Keratinocyte (primary cell): ENCODE results near the gene PLBD2. TPM values are rescaled to one million over a fixed set of nuclear protein-coding genes. Genes with fewer than 3 reads are reported as not detected.

Experiments
- DNase-seq: peaks from one replicate; pipeline ENCODE4 v3.0.0-alpha.2; 2011; ENCODE audit warnings: low read depth, missing footprints, low spot score
- FAIRE-seq: peaks from 2 replicates; lab custom pipeline; 2011; peaks lifted over from hg19 to GRCh38; lab: Jason Lieb, UNC
- H2AFZ ChIP-seq: 2 replicates; pipeline ENCODE4 v1.6.0; 2012; ENCODE audit warnings: low read length, control low read depth, inconsistent platforms; ENCODE audit not compliant: control insufficient read depth
- H3K27ac ChIP-seq: 2 replicates; pipeline ENCODE4 v1.5.1; 2011; ENCODE audit warnings: low read length; ENCODE audit not compliant: control insufficient read depth, insufficient read depth
- H3K27me3 ChIP-seq: 3 replicates; pipeline ENCODE4 v1.6.0; 2011; ENCODE audit warnings: low read length; ENCODE audit not compliant: control insufficient read depth, insufficient read depth; ENCODE audit errors: extremely low read depth
- H3K36me3 ChIP-seq, 2 experiments: 2 replicates in 1 of 2; 3 replicates in 1 of 2; pipeline ENCODE4 v1.5.1; 2011; ENCODE audit warnings: low read length in 2 of 2, mild to moderate bottlenecking in 1 of 2; ENCODE audit not compliant: control insufficient read depth in 2 of 2, insufficient read depth in 2 of 2; ENCODE audit errors: extremely low read depth in 1 of 2
- H3K4me1 ChIP-seq: 3 replicates; pipeline ENCODE4 v1.5.1; 2011; ENCODE audit warnings: low read length; ENCODE audit not compliant: control insufficient read depth, insufficient read depth; ENCODE audit errors: extremely low read depth
- H3K4me2 ChIP-seq: 3 replicates; pipeline ENCODE4 v1.6.0; 2011; ENCODE audit warnings: low read depth, low read length; ENCODE audit not compliant: control insufficient read depth, insufficient read depth; ENCODE audit errors: extremely low read depth
- H3K4me3 ChIP-seq, 3 experiments: fragments of 200-600 bp in 1 of 3; sonication (generic) in 1 of 3; 2 replicates in 2 of 3; 3 replicates in 1 of 3; pipeline ENCODE4 v1.5.1; 2011 to 2016; ENCODE audit warnings: low read length in 3 of 3, mild to moderate bottlenecking in 3 of 3, control low read depth in 2 of 3, inconsistent platforms in 1 of 3, low read depth in 1 of 3, mixed read lengths in 1 of 3, mixed run types in 1 of 3, moderate library complexity in 1 of 3; ENCODE audit not compliant: control insufficient read depth in 2 of 3, insufficient read depth in 2 of 3; ENCODE audit errors: extremely low read depth in 1 of 3
- H3K79me2 ChIP-seq: 2 replicates; pipeline ENCODE4 v1.6.0; 2012; ENCODE audit warnings: low read length; ENCODE audit not compliant: control insufficient read depth, insufficient read depth
- H3K9ac ChIP-seq: 3 replicates; pipeline ENCODE4 v1.6.0; 2011; ENCODE audit warnings: low read length; ENCODE audit not compliant: control insufficient read depth, insufficient read depth; ENCODE audit errors: extremely low read depth
- H3K9me1 ChIP-seq: 3 replicates; pipeline ENCODE4 v1.6.0; 2011; ENCODE audit warnings: low read length; ENCODE audit not compliant: control insufficient read depth, insufficient read depth; ENCODE audit errors: extremely low read depth
- H3K9me3 ChIP-seq: 2 replicates; pipeline ENCODE4 v1.5.1; 2012; ENCODE audit warnings: low read depth, low read length; ENCODE audit not compliant: control insufficient read depth
- H4K20me1 ChIP-seq: 3 replicates; pipeline ENCODE4 v1.6.0; 2011; ENCODE audit warnings: low read length; ENCODE audit not compliant: control insufficient read depth, insufficient read depth; ENCODE audit errors: extremely low read depth
- EZH2 ChIP-seq: IDR thresholded peaks from one replicate; pipeline ENCODE4 v1.6.1; 2012; ENCODE audit warnings: inconsistent platforms, mild to moderate bottlenecking, low read length, moderate library complexity
- dilution Hi-C: fragments of 300-500 bp; cut with MboI; formaldehyde crosslinking; loops from one replicate; pipeline ENCODE4 v1.7.0; 2020; ENCODE audit warnings: low sequenced_read_pairs; ENCODE audit not compliant: extremely low pct_ligation_motif_present
- polyA plus RNA-seq, 5 experiments: library from polyadenylated mRNA; depleted of rRNA in 3 of 5; stranded (reverse) in 3 of 5; stranded (forward) in 1 of 5; unstranded in 1 of 5; fragments of >200 nt; gene quantifications; 1 replicate in 1 of 5; 2 replicates in 3 of 5; 3 replicates in 1 of 5; pipeline versions ENCODE4 v1.2.1 to v1.2.3, GENCODE V29; 2011 to 2012; ENCODE audit warnings: missing spikeins in 2 of 5, low read depth in 1 of 5, low replicate concordance in 1 of 5
- TF ChIP-seq, protein P1 (sequence below), 3 experiments: IDR thresholded peaks in 1 of 3; conservative IDR thresholded peaks in 1 of 3; optimal IDR thresholded peaks in 1 of 3; 2 replicates in 2 of 3; 3 replicates in 1 of 3; pipeline versions ENCODE3 to v1.5.1; 2011; ENCODE audit warnings: low read length in 3 of 3, mild to moderate bottlenecking in 3 of 3, moderate library complexity in 2 of 3, control low read depth in 1 of 3, inconsistent platforms in 1 of 3; ENCODE audit not compliant: insufficient read depth in 2 of 3; ENCODE audit errors: extremely low read depth in 1 of 3

PLBD2 gene
- polyA plus RNA-seq, 1 donor (not counting 4 experiments of a cell fraction or from before 2014, with no cell fraction given): 12.9 TPM

DNA sequence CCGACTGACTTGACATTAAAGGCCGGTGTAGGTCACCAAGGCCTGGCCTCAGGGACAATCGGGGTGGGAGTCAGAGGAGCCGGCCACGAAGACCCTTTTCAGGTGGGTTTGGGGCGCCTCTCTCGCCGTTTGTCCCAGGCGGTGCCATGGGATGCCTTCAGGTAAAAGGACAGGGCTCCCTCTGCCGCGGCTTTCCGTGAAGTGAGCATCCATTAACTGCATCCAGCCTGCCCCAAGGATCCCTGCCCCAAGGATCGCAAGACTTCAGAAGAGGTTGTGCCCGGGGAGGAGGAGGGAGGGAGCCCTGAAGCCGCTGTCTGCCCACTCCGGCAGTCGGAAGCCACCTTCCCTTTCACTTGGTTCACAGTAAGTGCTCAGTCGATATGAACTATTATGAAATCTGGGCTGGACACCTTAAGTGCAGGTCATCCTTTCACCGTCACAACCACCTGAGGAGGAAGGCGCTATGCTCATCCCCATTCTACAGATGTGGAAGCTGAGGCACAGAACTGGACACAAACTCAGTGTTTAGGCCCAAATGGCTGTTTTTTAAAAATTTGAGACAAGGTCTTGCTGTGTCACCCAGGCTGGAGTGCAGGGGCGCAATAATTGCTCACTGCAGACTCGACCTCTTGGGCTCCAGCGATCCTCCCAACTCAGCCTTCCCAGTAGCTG, 44.3 kb downstream of the PLBD2 start:
- no peaks in the 10 kb centered on the region for H3K27me3 ChIP-seq
- no peak overlapping the region for H3K9ac ChIP-seq
- dilution Hi-C loops: no loop called here
- no peaks in the 10 kb centered on the region for H4K20me1 ChIP-seq
- no peaks in the 10 kb centered on the region for H3K4me1 ChIP-seq
- H2AFZ ChIP-seq: no peak overlapping the region
- no peak overlapping the region for H3K4me2 ChIP-seq
- no peak overlapping the region for H3K27ac ChIP-seq
- H3K9me3 ChIP-seq: no peaks in the 10 kb centered on the region
- no peaks in the 10 kb centered on the region for H3K36me3 ChIP-seq
- H3K79me2 ChIP-seq: no peaks in the 10 kb centered on the region
- TF ChIP-seq, protein P1, sequence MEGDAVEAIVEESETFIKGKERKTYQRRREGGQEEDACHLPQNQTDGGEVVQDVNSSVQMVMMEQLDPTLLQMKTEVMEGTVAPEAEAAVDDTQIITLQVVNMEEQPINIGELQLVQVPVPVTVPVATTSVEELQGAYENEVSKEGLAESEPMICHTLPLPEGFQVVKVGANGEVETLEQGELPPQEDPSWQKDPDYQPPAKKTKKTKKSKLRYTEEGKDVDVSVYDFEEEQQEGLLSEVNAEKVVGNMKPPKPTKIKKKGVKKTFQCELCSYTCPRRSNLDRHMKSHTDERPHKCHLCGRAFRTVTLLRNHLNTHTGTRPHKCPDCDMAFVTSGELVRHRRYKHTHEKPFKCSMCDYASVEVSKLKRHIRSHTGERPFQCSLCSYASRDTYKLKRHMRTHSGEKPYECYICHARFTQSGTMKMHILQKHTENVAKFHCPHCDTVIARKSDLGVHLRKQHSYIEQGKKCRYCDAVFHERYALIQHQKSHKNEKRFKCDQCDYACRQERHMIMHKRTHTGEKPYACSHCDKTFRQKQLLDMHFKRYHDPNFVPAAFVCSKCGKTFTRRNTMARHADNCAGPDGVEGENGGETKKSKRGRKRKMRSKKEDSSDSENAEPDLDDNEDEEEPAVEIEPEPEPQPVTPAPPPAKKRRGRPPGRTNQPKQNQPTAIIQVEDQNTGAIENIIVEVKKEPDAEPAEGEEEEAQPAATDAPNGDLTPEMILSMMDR (optimal IDR thresholded peaks at IDR 0.05 in 1 of 3, IDR thresholded peaks at IDR 0.05 in 1 of 3, conservative IDR thresholded peaks at IDR 0.05 in 1 of 3; ENCODE audit: extremely low read depth in 1 of 3, insufficient read depth in 2 of 3, low read length in 3 of 3): no peak
- no peak for TF ChIP-seq EZH2
- DNase-seq (no peak), FAIRE-seq (no peak)
- no peak overlapping the region for H3K4me3 ChIP-seq
- H3K9me1 ChIP-seq: no peaks in the 10 kb centered on the region

DNA sequence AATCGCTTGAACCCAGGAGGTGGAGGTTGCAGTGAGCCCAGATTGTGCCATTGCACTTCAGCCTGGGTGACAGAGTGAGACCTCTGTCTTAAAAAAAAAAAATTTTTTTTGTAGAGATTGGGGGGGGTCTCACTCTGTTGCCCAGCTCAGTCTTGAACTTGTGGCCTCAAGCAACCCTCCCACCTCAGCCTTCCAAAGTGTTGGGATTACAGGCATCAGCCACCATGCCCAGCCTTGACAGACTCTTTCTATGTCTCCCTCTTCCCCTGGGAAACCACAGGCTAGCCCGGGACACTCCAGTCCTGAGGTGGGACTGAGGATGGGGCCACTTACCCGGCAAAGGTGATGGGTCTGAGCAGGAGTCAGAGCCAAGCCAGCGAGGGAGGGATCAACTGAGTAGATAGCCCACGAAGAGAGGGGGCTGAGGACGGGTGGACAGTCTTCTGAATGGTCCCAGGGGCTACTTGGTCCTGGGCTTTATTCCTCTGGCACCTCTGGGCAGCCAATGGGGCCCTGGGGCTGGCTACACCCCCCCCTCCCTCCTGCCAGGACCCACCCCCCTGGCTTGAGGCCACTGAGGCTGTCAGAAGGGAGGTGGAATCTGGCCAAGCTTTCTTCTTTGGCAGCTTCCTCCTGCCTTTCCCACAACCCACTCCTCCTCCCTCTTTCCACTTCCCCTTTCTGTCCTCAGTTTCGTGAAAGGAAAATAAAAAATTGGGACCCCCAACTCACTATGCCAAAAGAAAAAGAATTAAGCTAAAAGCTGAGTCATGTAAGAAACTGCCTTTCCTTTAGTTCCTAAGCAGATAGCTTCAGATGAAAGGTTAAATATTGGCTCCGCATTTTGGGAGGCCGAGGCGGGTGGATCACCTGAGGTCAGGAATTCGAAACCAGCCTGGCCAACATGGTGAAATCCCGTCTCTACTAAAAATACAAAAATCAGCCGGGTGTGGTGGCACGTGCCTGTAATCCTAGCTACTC, 45.3 kb downstream of the PLBD2 start, which contains the start of gene SDS:
Gene SDS (minus strand): TSS at position 453 of the 981 bp plus-strand sequence. CDS start 4,179 bp downstream, outside the sequence.
- DNase-seq: no peak
- no peak within 1 kb of the TSS for H3K4me3 ChIP-seq
- no peak within 1 kb of the TSS for H3K4me2 ChIP-seq

More for the DNA sequence above, 45.3 kb downstream of the PLBD2 start, which contains the start of gene SDS:
- no peaks in the 10 kb centered on the region for H3K9me3 ChIP-seq
- no peaks in the 10 kb centered on the region for H3K27me3 ChIP-seq
- H2AFZ ChIP-seq: no peak within 1 kb of the TSS
- no peaks in the 10 kb centered on the region for H3K9me1 ChIP-seq
- no peaks in the 10 kb centered on the region for H3K79me2 ChIP-seq
- no peaks in the 10 kb centered on the region for H3K36me3 ChIP-seq
- no peak within 1 kb of the TSS for H3K27ac ChIP-seq
- H4K20me1 ChIP-seq: no peaks in the 10 kb centered on the region
- no peaks in the 10 kb centered on the region for H3K4me1 ChIP-seq
- no peak within 1 kb of the TSS for H3K9ac ChIP-seq
- dilution Hi-C loops: no loop called here
- no peak for FAIRE-seq
- TF ChIP-seq EZH2: no peak
